Breast epithelium (tissue), 3 donors: ENCODE data around the gene NAE1.

ENCODE experiments used
- CTCF ChIP-seq, 3 donors: fragments of 450-650 bp; IDR thresholded peaks; one replicate each; pipeline ENCODE4 v1.5.1; 2016 to 2017; ENCODE audit warnings: antibody characterized with exemption in 3 of 3, mild to moderate bottlenecking in 3 of 3, moderate library complexity in 3 of 3
- POLR2A ChIP-seq: fragments of 450-650 bp; IDR thresholded peaks from one replicate; pipeline ENCODE4 v1.6.1; 2016; ENCODE audit warnings: antibody characterized with exemption, mild to moderate bottlenecking, moderate library complexity

GRCh38 chr16:66811043-66811442 is 19.7 kb downstream of the NAE1 start:
- TF ChIP-seq CTCF (IDR thresholded peaks at IDR 0.05) (no peak), POLR2A (no peak)
